Neural cell (in vitro differentiated cells): Measurements from ENCODE around the gene HSPA12A. TPM values are rescaled to one million over a fixed set of nuclear protein-coding genes. Genes with fewer than 3 reads are reported as not detected.

ENCODE experiments used
- H2AFZ ChIP-seq: fragments of 200-600, 300-800 bp; sonication (generic), shearing (Covaris generic); 2 replicates; pipeline ENCODE4 v1.6.0; 2014; ENCODE audit warnings: low read depth, mild to moderate bottlenecking, antibody characterized with exemption, low read length, moderate library complexity
- H3F3A ChIP-seq: fragments of 200-600 bp; shearing (Covaris generic); 2 replicates; pipeline ENCODE4 v1.6.1; 2016; ENCODE audit warnings: mild to moderate bottlenecking, moderate library complexity, mixed read lengths, antibody characterized with exemption, low read length; ENCODE audit not compliant: insufficient read depth, poor library complexity, severe bottlenecking
- H3K27ac ChIP-seq: fragments of 200-600, 300-800 bp; sonication (generic), shearing (Covaris generic); 2 replicates; pipeline ENCODE4 v1.5.1; 2014; ENCODE audit warnings: mild to moderate bottlenecking, low read length, moderate library complexity
- H3K27me3 ChIP-seq: fragments of 300-800, 200-600 bp; sonication (generic), shearing (Covaris generic); 2 replicates; pipeline ENCODE4 v1.6.0; 2014; ENCODE audit warnings: mild to moderate bottlenecking, low read depth, low read length, moderate library complexity; ENCODE audit not compliant: insufficient read depth
- H3K36me3 ChIP-seq: fragments of 300-800, 200-600 bp; sonication (generic), shearing (Covaris generic); 2 replicates; pipeline ENCODE4 v1.5.1; 2014; ENCODE audit warnings: mild to moderate bottlenecking, antibody characterized with exemption, low read length, moderate library complexity; ENCODE audit not compliant: insufficient read depth
- H3K4me2 ChIP-seq: fragments of 300-800, 200-600 bp; sonication (generic), shearing (Covaris generic); 2 replicates; pipeline ENCODE4 v1.6.0; 2014; ENCODE audit warnings: mild to moderate bottlenecking, low read length
- H3K4me3 ChIP-seq: fragments of 300-800, 200-600 bp; sonication (generic), shearing (Covaris generic); 2 replicates; pipeline ENCODE4 v1.5.1; 2014; ENCODE audit warnings: mild to moderate bottlenecking, low read length, moderate library complexity
- H3K79me2 ChIP-seq: fragments of 200-600 bp; shearing (Covaris generic); replicated peaks from 2 replicates; pipeline ENCODE4 v1.6.0; 2014; ENCODE audit warnings: mild to moderate bottlenecking, low read length, moderate library complexity; ENCODE audit not compliant: insufficient read depth
- H3K9ac ChIP-seq: fragments of 300-800, 200-600 bp; sonication (generic), shearing (Covaris generic); 2 replicates; pipeline ENCODE4 v1.6.1; 2016; ENCODE audit warnings: mild to moderate bottlenecking, low read length, mixed read lengths
- H3K9me2 ChIP-seq: fragments of 200-600 bp; shearing (Covaris generic); 2 replicates; pipeline ENCODE4 v1.6.1; 2016; ENCODE audit warnings: mild to moderate bottlenecking, low read length, mixed read lengths; ENCODE audit not compliant: insufficient read depth
- H3K9me3 ChIP-seq: fragments of 200-600, 300-800 bp; sonication (generic), shearing (Covaris generic); 2 replicates; pipeline ENCODE4 v1.6.1; 2016; ENCODE audit warnings: mild to moderate bottlenecking, mixed run types, low read length, moderate library complexity, mixed read lengths
- H4K20me1 ChIP-seq: fragments of 200-600 bp; shearing (Covaris generic); 2 replicates; pipeline ENCODE4 v1.6.1; 2016; ENCODE audit warnings: mild to moderate bottlenecking, mixed run types; ENCODE audit not compliant: insufficient read depth
- CTCF ChIP-seq: fragments of 450-650 bp; IDR thresholded peaks from 2 replicates; pipeline ENCODE4 v1.5.1; 2014; ENCODE audit warnings: antibody characterized with exemption, mild to moderate bottlenecking, moderate library complexity; ENCODE audit not compliant: poor library complexity, severe bottlenecking
- EP300 ChIP-seq: fragments of 450-650 bp; conservative IDR thresholded peaks from 2 replicates; pipeline ENCODE4 v1.6.1; 2014; ENCODE audit warnings: antibody characterized with exemption, mild to moderate bottlenecking, moderate library complexity; ENCODE audit not compliant: poor library complexity, severe bottlenecking
- EZH2 ChIP-seq: fragments of 200-600, 300-800 bp; shearing (Covaris generic), sonication (generic); IDR thresholded peaks from 2 replicates; pipeline ENCODE4 v1.6.1; 2014; ENCODE audit warnings: antibody characterized with exemption, low read length, borderline replicate concordance, mild to moderate bottlenecking; ENCODE audit not compliant: insufficient read depth, poor library complexity, severe bottlenecking
- MXI1 ChIP-seq: fragments of 450-650 bp; conservative IDR thresholded peaks from 2 replicates; pipeline ENCODE4 v1.6.1; 2014; ENCODE audit warnings: antibody characterized with exemption, mild to moderate bottlenecking; ENCODE audit not compliant: poor library complexity, severe bottlenecking
- POLR2AphosphoS5 ChIP-seq: IDR thresholded peaks from 2 replicates; pipeline ENCODE4 v1.6.1; 2012
- RAD21 ChIP-seq: fragments of 450-650 bp; conservative IDR thresholded peaks from 2 replicates; pipeline ENCODE4 v1.6.1; 2014; ENCODE audit warnings: antibody characterized with exemption, mild to moderate bottlenecking, moderate library complexity
- REST ChIP-seq: IDR thresholded peaks from 2 replicates; pipeline ENCODE4 v1.6.1; 2012; ENCODE audit warnings: borderline replicate concordance
- SMC3 ChIP-seq: fragments of 450-650 bp; conservative IDR thresholded peaks from 2 replicates; pipeline ENCODE4 v1.6.1; 2014; ENCODE audit warnings: antibody characterized with exemption, mild to moderate bottlenecking, moderate library complexity; ENCODE audit not compliant: poor library complexity
- TAF1 ChIP-seq: IDR thresholded peaks from 2 replicates; pipeline ENCODE4 v1.6.1; 2012; ENCODE audit warnings: low read depth
- polyA plus RNA-seq: library from polyadenylated mRNA; depleted of rRNA; stranded (reverse); fragments of >200 nt; gene quantifications from 2 replicates; pipeline ENCODE4 v1.2.3, GENCODE V29; 2014

The HSPA12A gene
- polyA plus RNA-seq, 1 donor from 2014 or later = 5.9 TPM

DNA sequence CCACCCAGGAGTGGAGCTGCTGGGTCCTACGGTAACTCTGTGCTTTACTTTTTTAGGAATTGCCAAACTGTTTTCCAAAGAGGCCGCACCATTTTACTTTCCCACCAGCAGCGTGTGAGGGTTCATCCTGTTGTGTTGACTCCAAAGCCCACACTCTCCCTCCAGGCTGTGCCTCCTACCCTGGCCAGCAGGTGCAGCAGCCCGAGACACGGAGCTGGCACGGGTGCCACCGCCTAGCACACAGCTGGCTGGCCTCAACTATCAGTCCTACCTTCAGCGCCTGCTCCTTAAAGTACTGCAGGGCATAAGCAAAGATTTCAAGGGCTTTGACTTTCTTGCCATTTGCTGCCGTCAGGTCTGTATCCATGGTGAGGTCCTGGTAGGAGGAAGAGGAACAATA is 44.0 kb downstream of the HSPA12A start:
- Histone ChIP-seq H3K9me2 (no peaks in the 10 kb centered on the region), H3K27me3 (no peaks in the 10 kb centered on the region), H3F3A (no peaks in the 10 kb centered on the region), H2AFZ (no peak overlapping the region), H3K4me2 (no peak overlapping the region), H4K20me1 (no peaks in the 10 kb centered on the region), H3K79me2 (no peaks in the 10 kb centered on the region), H3K4me3 (no peak overlapping the region), H3K27ac (no peak overlapping the region), H3K9ac (no peak overlapping the region), H3K9me3 (no peaks in the 10 kb centered on the region), H3K36me3 (no peaks in the 10 kb centered on the region)
- TF ChIP-seq SMC3 (no peak), REST (no peak), EP300 (no peak), EZH2 (no peak), POLR2AphosphoS5 (no peak), CTCF (no peak), TAF1 (no peak), RAD21 (no peak), MXI1 (no peak)

- no peak overlapping the region for H2AFZ ChIP-seq
- no peaks in the 10 kb centered on the region for H3F3A ChIP-seq
- H3K36me3 ChIP-seq = no peaks in the 10 kb centered on the region
- TF ChIP-seq POLR2AphosphoS5 (no peak), MXI1 (no peak), RAD21 (no peak), EZH2 (no peak), CTCF (no peak), SMC3 (no peak), REST (no peak), EP300 (no peak)
- H4K20me1 ChIP-seq = no peaks in the 10 kb centered on the region
- no peaks in the 10 kb centered on the region for H3K9me3 ChIP-seq
- no peaks in the 10 kb centered on the region for H3K9me2 ChIP-seq
- no peak overlapping the region for H3K27ac ChIP-seq
- no peaks in the 10 kb centered on the region for H3K27me3 ChIP-seq
- no peak overlapping the region for H3K4me2 ChIP-seq
- H3K4me3 ChIP-seq = no peak overlapping the region
- no peak overlapping the region for H3K9ac ChIP-seq
- H3K79me2 ChIP-seq = no peaks in the 10 kb centered on the region
These were observed 44.5 kb downstream of the HSPA12A start for GRCh38 chr10:116697816-116698215.
